ENCODE data around the gene TTC9.
"Not testable (repeated sequence)": the region's sequence is repeated elsewhere in the genome, so short reads cannot be mapped to it uniquely, and the experiment has no call there.

Gene TTC9

GRCh38 chr14:70680748-70681147, 39.0 kb downstream of the TTC9 start:
- DNase-seq (ENCODE audit: low spot score): no peak

- no peak for DNase-seq (ENCODE audit: low spot score)
Measured at GRCh38 chr14:70683983-70684382, 42.3 kb downstream of the TTC9 start.

- DNase-seq (ENCODE audit: low spot score): no peak
Measured at GRCh38 chr14:70685474-70686197, 43.9 kb downstream of the TTC9 start.

GRCh38 chr14:70692210-70692609, 50.5 kb downstream of the TTC9 start:
- no peak for DNase-seq (ENCODE audit: low spot score)

GRCh38 chr14:70696026-70696425, 54.3 kb downstream of the TTC9 start:
- no peak for DNase-seq (ENCODE audit: low spot score)

GRCh38 chr14:70697701-70698100, 56.0 kb downstream of the TTC9 start:
- no peak for DNase-seq (ENCODE audit: low spot score)

GRCh38 chr14:70698288-70698687, 56.6 kb downstream of the TTC9 start:
- DNase-seq (ENCODE audit: low spot score): no peak

- no peak for DNase-seq (ENCODE audit: low spot score)
Measured at GRCh38 chr14:70699646-70700045, 57.9 kb downstream of the TTC9 start.

GRCh38 chr14:70700955-70701585, 59.4 kb downstream of the TTC9 start:
- no peak for DNase-seq (ENCODE audit: low spot score)

- DNase-seq (ENCODE audit: low spot score): no peak
Measured at GRCh38 chr14:70701610-70702009, 59.9 kb downstream of the TTC9 start.

GRCh38 chr14:70702161-70702560, 60.4 kb downstream of the TTC9 start:
- DNase-seq (ENCODE audit: low spot score): no peak

- not testable (repeated sequence) for DNase-seq (ENCODE audit: low spot score)
Measured at GRCh38 chr14:70703621-70704168, 62.0 kb downstream of the TTC9 start.

- no peak for DNase-seq (ENCODE audit: low spot score)
Measured at GRCh38 chr14:70704960-70705359, 63.2 kb downstream of the TTC9 start.

GRCh38 chr14:70706177-70706576, 64.5 kb downstream of the TTC9 start:
- DNase-seq (ENCODE audit: low spot score): no peak

- no peak for DNase-seq (ENCODE audit: low spot score)
Measured at GRCh38 chr14:70707138-70708038, 65.7 kb downstream of the TTC9 start.

- no peak for DNase-seq (ENCODE audit: low spot score)
Measured at GRCh38 chr14:70708717-70709570, 67.2 kb downstream of the TTC9 start.

- no peak for DNase-seq (ENCODE audit: low spot score)
Measured at GRCh38 chr14:70709726-70710382, 68.1 kb downstream of the TTC9 start.

GRCh38 chr14:70711451-70711850, 69.7 kb downstream of the TTC9 start:
- DNase-seq (ENCODE audit: low spot score): no peak

GRCh38 chr14:70713096-70713495, 71.4 kb downstream of the TTC9 start:
- no peak for DNase-seq (ENCODE audit: low spot score)

GRCh38 chr14:70713511-70713916, 71.8 kb downstream of the TTC9 start:
- DNase-seq (ENCODE audit: low spot score): no peak

GRCh38 chr14:70714055-70714550, 72.4 kb downstream of the TTC9 start:
- peak; percentile 52 for DNase-seq (ENCODE audit: low spot score)

Measured in D341Med (cell line).